PFSK-1 (cell line): ENCODE data around the gene APOL3.
A peak's percentile ranks its signal among the peaks of the same experiment; 100 is the strongest.

Experiments used
- FOXP2 ChIP-seq: optimal IDR thresholded peaks from 2 replicates; pipeline ENCODE3; 2011; ENCODE audit warnings: borderline replicate concordance, control low read depth, inconsistent platforms; ENCODE audit not compliant: insufficient read depth; ENCODE audit errors: extremely low read length, extremely low read depth
- POLR2AphosphoS5 ChIP-seq: IDR thresholded peaks from 2 replicates; pipeline ENCODE4 v1.6.1; 2012; ENCODE audit warnings: low read depth, mild to moderate bottlenecking, control low read depth, low read length, moderate library complexity
- REST ChIP-seq, 2 experiments: IDR thresholded peaks; 2 replicates each; pipeline versions ENCODE4 v1.6.1 to v1.8.0; 2011 to 2012; ENCODE audit warnings: low read depth in 2 of 2, low read length in 2 of 2, control low read depth in 1 of 2, inconsistent platforms in 1 of 2, mild to moderate bottlenecking in 1 of 2, moderate library complexity in 1 of 2; ENCODE audit not compliant: insufficient read depth in 1 of 2
- SIN3A ChIP-seq: IDR thresholded peaks from 2 replicates; pipeline ENCODE4 v1.6.1; 2012; ENCODE audit warnings: mild to moderate bottlenecking, low read length, moderate library complexity, borderline replicate concordance; ENCODE audit not compliant: insufficient read depth
- TAF1 ChIP-seq: IDR thresholded peaks from 2 replicates; pipeline ENCODE4 v1.6.1; 2012; ENCODE audit warnings: low read length, control low read depth, borderline replicate concordance; ENCODE audit not compliant: insufficient read depth

The APOL3 gene

GRCh38 chr22:36125434-36125833 lies 35.1 kb downstream of the APOL3 start:
- TF ChIP-seq REST (IDR thresholded peaks at IDR 0.05; ENCODE audit: insufficient read depth in 1 of 2, low read depth in 2 of 2, low read length in 2 of 2) (no peak), TAF1 (no peak), SIN3A (no peak), FOXP2 (no peak), POLR2AphosphoS5 (no peak)

GRCh38 chr22:36124666-36125065 lies 35.9 kb downstream of the APOL3 start:
- no peak for TF ChIP-seq REST (IDR thresholded peaks at IDR 0.05; ENCODE audit: insufficient read depth in 1 of 2, low read depth in 2 of 2, low read length in 2 of 2)
- TF ChIP-seq POLR2AphosphoS5: no peak
- TF ChIP-seq FOXP2: no peak
- TF ChIP-seq SIN3A: no peak
- TF ChIP-seq TAF1: no peak

- TF ChIP-seq POLR2AphosphoS5: no peak
- no peak for TF ChIP-seq SIN3A
- TF ChIP-seq FOXP2: peak; percentile 95
- no peak for TF ChIP-seq TAF1
- no peak for TF ChIP-seq REST (IDR thresholded peaks at IDR 0.05; ENCODE audit: insufficient read depth in 1 of 2, low read depth in 2 of 2, low read length in 2 of 2)
These were observed 36.6 kb downstream of the APOL3 start for GRCh38 chr22:36123673-36124630.

- TF ChIP-seq FOXP2: no peak
- no peak for TF ChIP-seq POLR2AphosphoS5
- no peak for TF ChIP-seq TAF1
- no peak for TF ChIP-seq REST (IDR thresholded peaks at IDR 0.05; ENCODE audit: insufficient read depth in 1 of 2, low read depth in 2 of 2, low read length in 2 of 2)
- no peak for TF ChIP-seq SIN3A
These were observed 43.5 kb downstream of the APOL3 start for GRCh38 chr22:36117053-36117554.
